GM18909 (cell line): ENCODE results near the gene OLFM1.

Experiments
- ATAC-seq: cut with Tn5 transposase; IDR thresholded peaks from one replicate; pipeline ENCODE4 v1.9.1; 2021; ENCODE audit warnings: mild to moderate bottlenecking; ENCODE audit not compliant: unreplicated experiment, poor library complexity

The OLFM1 gene

DNA sequence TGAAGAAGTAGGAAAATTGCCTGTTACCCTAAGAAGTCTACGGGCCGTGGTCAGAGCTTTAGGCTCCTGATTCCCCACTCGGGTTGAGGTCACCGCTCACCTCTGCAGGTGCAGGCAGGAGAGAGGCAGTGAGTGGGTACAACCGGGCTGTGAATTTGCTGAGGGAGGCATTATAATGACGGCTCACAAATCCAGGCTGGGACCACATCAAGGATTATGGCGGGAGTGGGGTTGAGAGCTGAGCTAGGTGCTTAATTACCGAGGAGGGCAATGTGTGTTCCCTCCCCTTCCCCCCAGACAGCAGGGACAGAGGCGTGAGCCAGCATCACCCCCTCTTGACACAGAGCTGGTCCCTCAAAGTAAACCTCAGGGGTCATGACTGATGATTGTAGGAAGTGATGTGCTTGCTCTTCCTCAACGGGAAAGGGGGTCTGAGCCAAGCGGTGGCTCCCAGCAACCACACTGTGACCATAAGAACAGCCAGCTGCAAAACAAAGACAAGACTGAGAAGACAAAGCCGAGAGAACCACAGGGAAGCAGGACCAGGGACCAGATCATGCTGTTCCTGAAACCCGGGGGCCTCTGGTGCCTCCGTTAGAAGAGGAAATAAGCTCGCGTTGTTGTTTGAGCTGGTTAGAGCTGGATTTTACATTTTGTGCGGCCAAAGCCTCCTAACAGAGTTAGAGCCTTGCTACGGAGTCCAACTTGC lies 77.7 kb downstream of the OLFM1 start:
- ATAC-seq, result no peak

DNA sequence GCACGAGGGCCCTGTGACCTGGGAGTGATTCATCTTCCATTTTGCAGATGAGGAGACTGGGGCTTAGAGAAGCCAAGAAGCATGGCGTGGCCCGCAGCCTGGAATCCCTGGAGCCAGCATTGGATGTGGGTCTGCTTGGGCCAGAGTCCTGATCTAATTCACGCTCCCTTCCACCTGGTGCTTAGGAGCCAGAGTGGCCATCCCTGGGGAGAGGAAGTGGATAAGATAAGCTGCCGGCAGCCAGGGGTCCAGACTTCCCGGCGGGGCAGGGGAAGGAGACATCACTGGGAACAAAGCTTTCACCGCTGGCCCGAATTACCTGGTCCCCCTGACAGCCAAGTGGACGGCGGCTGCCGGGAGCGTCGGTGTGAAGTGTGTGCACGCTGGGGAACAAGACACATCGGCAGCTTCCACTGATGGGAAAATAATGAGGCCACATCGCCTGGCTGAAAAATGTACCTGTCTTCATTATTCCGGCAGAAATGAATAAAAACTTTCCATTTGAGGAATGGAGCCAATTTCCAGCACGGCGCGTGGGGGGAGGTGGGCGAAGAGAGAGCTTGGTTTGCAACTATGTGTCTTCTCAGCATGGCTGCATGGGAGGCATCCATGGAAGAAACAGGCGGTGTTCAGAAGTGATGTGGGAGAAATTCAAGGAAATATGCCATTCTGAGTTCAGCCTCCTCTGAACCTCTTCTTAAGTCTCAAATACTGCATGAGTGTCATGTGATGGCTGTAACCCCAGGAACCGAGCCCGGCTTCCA lies 78.5 kb downstream of the OLFM1 start:
- no peak for ATAC-seq

DNA sequence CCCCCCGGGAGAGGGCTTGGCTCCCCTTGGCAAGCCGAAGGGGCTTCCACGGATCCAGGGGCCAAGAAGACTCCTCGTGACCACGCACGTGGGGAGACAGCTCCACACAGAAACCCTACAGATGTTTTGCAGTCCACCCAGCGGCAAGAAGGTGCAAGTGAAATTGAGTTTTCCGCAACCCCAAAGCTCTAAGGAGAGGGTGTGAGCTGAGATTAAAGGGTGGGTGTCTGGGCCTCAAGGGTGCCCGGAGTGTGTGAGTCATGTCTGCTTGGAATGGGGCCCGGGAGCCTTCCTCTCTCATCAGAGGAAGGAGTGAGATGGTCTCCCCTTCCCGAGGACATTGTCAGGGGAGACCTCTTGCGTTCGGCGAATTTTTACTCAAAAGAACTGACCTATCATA lies 79.1 kb downstream of the OLFM1 start:
- ATAC-seq, result no peak

DNA sequence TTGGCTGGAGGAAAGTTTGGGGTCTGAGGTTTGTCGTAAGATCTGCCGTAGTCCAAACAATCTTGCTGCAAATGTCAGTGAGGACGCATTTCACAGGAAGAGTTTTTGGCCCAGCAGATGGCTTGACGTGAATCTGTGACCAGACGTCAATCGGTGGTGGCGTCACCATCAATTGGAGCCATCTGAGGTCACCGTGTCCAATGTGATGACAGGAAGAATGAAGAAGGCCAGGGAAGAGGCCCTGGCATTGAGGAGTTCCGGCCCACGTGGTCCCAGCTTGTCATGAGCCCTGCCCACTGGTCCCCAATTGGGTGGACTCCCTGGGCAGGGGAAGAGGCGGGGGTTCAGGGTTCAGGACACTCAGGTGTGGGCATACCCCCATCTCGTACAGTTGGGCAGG lies 79.9 kb downstream of the OLFM1 start:
- ATAC-seq, result no peak

DNA sequence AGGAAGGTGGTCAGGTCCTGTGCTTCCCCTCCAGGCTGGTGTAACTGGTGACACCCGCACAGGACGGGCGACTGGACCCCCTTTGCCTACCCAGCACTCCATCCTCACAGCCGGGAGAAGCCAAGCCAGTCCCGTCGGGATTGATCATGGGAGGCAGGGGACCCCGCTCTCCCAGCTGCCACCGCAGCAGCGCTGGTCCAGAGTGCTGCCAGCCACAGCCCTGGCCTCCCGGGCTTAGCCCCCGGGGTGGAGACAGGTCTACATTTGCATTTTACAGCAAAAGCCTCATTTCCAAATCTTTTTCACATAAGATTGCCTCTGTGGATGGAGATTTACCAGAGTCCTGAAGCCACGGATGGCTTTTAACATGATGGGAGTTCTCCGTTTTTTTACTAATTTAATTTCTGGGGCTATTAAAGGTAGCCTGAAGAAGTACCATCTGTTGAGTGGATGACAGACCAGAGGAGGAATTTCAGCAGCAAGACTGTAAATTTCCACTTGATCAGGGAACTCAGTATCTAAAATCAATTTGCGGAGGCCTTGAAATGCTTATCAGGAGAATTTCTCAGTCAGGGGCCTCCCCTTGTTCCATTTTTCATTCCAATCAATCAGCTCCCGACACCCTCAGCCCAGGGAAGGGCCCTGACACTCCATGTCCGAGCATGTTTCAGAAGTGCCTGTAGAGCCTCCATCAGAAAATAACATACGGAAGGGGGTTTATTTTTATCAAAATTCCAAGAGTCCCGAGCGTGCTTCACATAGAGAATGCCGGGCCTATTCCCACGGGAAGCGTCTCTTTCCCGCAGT lies 80.6 kb downstream of the OLFM1 start:
- ATAC-seq, result no peak

DNA sequence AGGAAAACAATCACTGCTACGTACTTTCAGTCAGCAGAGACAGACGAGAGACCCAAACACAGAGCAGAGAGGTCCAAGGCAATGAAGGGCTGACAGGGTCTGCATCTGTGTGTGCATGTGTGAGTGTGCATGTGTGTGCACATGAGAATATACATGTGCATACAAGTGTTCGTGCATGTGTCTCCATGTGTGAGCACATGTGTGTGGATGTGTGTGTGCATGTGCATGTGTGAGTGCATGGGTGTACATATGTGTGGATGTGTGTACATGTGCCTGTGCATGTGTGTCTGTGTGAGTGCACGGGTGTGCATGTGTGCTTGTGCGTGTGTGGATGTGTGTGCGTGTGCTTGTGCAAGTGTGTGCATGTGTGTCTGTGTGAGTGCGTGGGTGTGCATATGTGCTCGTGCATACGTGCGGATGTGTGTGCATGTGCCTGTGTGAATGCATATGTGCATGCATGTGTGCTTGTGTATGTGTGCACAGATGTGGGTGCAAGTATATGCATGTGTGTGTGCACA lies 82.3 kb downstream of the OLFM1 start:
- no peak for ATAC-seq

DNA sequence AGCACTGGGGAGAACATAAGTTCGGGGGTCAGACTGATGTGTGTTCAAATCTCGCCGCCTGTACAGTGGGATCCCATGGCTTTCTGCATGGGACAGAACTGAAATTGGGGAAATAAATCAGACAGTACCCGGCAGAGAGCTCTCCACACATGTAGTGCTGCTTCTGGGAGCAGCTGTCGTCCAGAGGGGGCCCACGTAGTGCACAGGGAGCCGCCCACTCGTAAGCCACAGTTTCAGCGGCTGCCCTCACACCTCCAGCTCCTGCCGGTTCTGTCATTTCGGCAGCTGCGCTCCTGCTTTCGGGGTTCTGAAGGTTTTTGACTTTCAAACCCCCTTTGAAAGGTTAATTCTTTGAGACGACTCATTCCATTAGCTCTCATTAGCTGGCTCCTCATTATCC lies 83.1 kb downstream of the OLFM1 start:
- ATAC-seq, result no peak
